PC-9 (cell line): ENCODE results near the gene HTR7. TPM values are rescaled to one million over a fixed set of nuclear protein-coding genes. Genes with fewer than 3 reads are reported as not detected.

ENCODE experiments used
- BruUV-seq: library from RNA; stranded (reverse); fragments of 400-500 nt; replicated peaks from 2 replicates; lab custom pipeline; 2021; lab: Mats Ljungman, UMichigan
- CTCF ChIA-PET: fragments of 300-600 bp; sonication (Branson Sonifier 250); formaldehyde crosslinking; loops from one replicate; lab custom pipeline; 2022; ENCODE audit warnings: antibody characterized with exemption; lab: Charles Lee
- POLR2A ChIA-PET: fragments of 300-600 bp; sonication (Branson Sonifier 250); formaldehyde crosslinking; loops from one replicate; lab custom pipeline; 2022; ENCODE audit warnings: antibody characterized with exemption; ENCODE audit not compliant: unreplicated experiment; lab: Charles Lee
- DNase-seq, 2 experiments: peaks; one replicate each; pipeline versions ENCODE4 v3.0.0 to v3.0.0-alpha.2; 2015 to 2022; ENCODE audit warnings: mixed read lengths in 1 of 2
- H2AFZ ChIP-seq: fragments of 200-600 bp; sonication (generic); 2 replicates; pipeline ENCODE4 v1.8.1; 2017; ENCODE audit warnings: antibody characterized with exemption
- H3F3A ChIP-seq: fragments of 200-600 bp; sonication (generic); 2 replicates; pipeline ENCODE4 v1.8.1; 2017; ENCODE audit warnings: antibody characterized with exemption, mild to moderate bottlenecking, low read depth; ENCODE audit not compliant: insufficient read depth
- H3K27ac ChIP-seq: fragments of 200-600 bp; sonication (generic); 2 replicates; pipeline ENCODE4 v1.6.1; 2016; ENCODE audit warnings: mixed run types
- H3K27me3 ChIP-seq: fragments of 200-600 bp; sonication (generic); 2 replicates; pipeline ENCODE4 v1.6.1; 2016; ENCODE audit warnings: low read depth, mixed run types; ENCODE audit not compliant: insufficient read depth
- H3K36me3 ChIP-seq: fragments of 200-600 bp; sonication (generic); 2 replicates; pipeline ENCODE4 v1.6.1; 2016; ENCODE audit warnings: low read depth, mixed run types
- H3K4me1 ChIP-seq: fragments of 200-600 bp; sonication (generic); replicated peaks from 2 replicates; pipeline ENCODE4 v1.6.1; 2016; ENCODE audit warnings: mixed run types; ENCODE audit not compliant: insufficient read depth
- H3K4me2 ChIP-seq: fragments of 200-600 bp; sonication (generic); 2 replicates; pipeline ENCODE4 v1.6.1; 2017; ENCODE audit warnings: mixed run types
- H3K4me3 ChIP-seq: fragments of 200-600 bp; sonication (generic); 2 replicates; pipeline ENCODE4 v1.6.1; 2016; ENCODE audit warnings: mixed run types
- H3K79me2 ChIP-seq: fragments of 200-600 bp; sonication (generic); 2 replicates; pipeline ENCODE4 v1.6.1; 2017; ENCODE audit warnings: low read depth, mixed run types
- H3K9me2 ChIP-seq: fragments of 200-600 bp; sonication (generic); 2 replicates; pipeline ENCODE4 v1.8.1; 2017; ENCODE audit warnings: mild to moderate bottlenecking; ENCODE audit not compliant: insufficient read depth
- H3K9me3 ChIP-seq: fragments of 200-600 bp; sonication (generic); 2 replicates; pipeline ENCODE4 v1.8.1; 2016; ENCODE audit warnings: low read depth; ENCODE audit not compliant: insufficient read depth
- H4K20me1 ChIP-seq: fragments of 200-600 bp; sonication (generic); 2 replicates; pipeline ENCODE4 v1.8.1; 2017; ENCODE audit not compliant: insufficient read depth
- CTCF ChIP-seq: fragments of 200-600 bp; sonication (generic); conservative IDR thresholded peaks from 2 replicates; pipeline ENCODE4 v1.6.1; 2017; ENCODE audit warnings: mixed run types, antibody characterized with exemption, mild to moderate bottlenecking, moderate library complexity
- EZH2 ChIP-seq: fragments of 200-600 bp; sonication (generic); IDR thresholded peaks from 2 replicates; pipeline ENCODE4 v1.8.0; 2017; ENCODE audit warnings: antibody characterized with exemption, low read depth
- intact Hi-C: fragments of 100-400 bp; cut with micrococcal nuclease; formaldehyde crosslinking; loops from one replicate; pipeline ENCODE4 v1.10.0; 2022; ENCODE audit not compliant: unreplicated experiment
- total RNA-seq: library from RNA; stranded (reverse); gene quantifications from 2 replicates; pipeline ENCODE4 v1.2.3, GENCODE V29; 2021

The HTR7 gene
- total RNA-seq, 1 experiment from 2014 or later = 0.52 TPM

- peaks cover 5% of the 10 kb centered on the region for H3K4me1 ChIP-seq
- no peaks in the 10 kb centered on the region for H3F3A ChIP-seq
- ChIA-PET CTCF (no interaction called here), POLR2A (no interaction called here)
- no peaks in the 10 kb centered on the region for H3K36me3 ChIP-seq
- no peak overlapping the region for H3K4me2 ChIP-seq
- H4K20me1 ChIP-seq = no peaks in the 10 kb centered on the region
- no TSS peak for BruUV-seq
- no peaks in the 10 kb centered on the region for H3K27me3 ChIP-seq
- no peaks in the 10 kb centered on the region for H3K79me2 ChIP-seq
- H2AFZ ChIP-seq = no peak overlapping the region
- no peaks in the 10 kb centered on the region for H3K9me3 ChIP-seq
- no peaks in the 10 kb centered on the region for H3K9me2 ChIP-seq
- intact Hi-C loops = no loop called here
- H3K4me3 ChIP-seq = no peak overlapping the region
- TF ChIP-seq CTCF (no peak), EZH2 (no peak)
- DNase-seq = no peak
- H3K27ac ChIP-seq = no peak overlapping the region
Measured at GRCh38 chr10:90741926-90742565, 115.8 kb downstream of the HTR7 start.

- no peak overlapping the region for H2AFZ ChIP-seq
Measured at GRCh38 chr10:90740265-90740664, 117.6 kb downstream of the HTR7 start.

GRCh38 chr10:90738885-90739284, 119.0 kb downstream of the HTR7 start:
- Histone ChIP-seq H3K4me3 (no peak overlapping the region), H3F3A (no peaks in the 10 kb centered on the region), H3K36me3 (no peaks in the 10 kb centered on the region), H3K79me2 (no peaks in the 10 kb centered on the region), H3K4me1 (no peaks in the 10 kb centered on the region), H3K4me2 (no peak overlapping the region), H3K27ac (no peak overlapping the region), H3K9me2 (no peaks in the 10 kb centered on the region), H3K27me3 (no peaks in the 10 kb centered on the region), H3K9me3 (no peaks in the 10 kb centered on the region), H2AFZ (no peak overlapping the region), H4K20me1 (no peaks in the 10 kb centered on the region)
- POLR2A ChIA-PET = no interaction called here
- BruUV-seq = no TSS peak
- DNase-seq = no peak
- CTCF ChIA-PET = no interaction called here
- TF ChIP-seq CTCF (no peak), EZH2 (no peak)
- intact Hi-C loops = no loop called here

More at GRCh38 chr10:90740265-90740664, 117.6 kb downstream of the HTR7 start:
- DNase-seq = no peak
- ChIA-PET POLR2A (no interaction called here), CTCF (no interaction called here)
- no peaks in the 10 kb centered on the region for H3K9me3 ChIP-seq
- no peak overlapping the region for H3K27ac ChIP-seq
- H3K27me3 ChIP-seq = no peaks in the 10 kb centered on the region
- no peak overlapping the region for H3K4me3 ChIP-seq
- no peaks in the 10 kb centered on the region for H3K79me2 ChIP-seq
- H4K20me1 ChIP-seq = no peaks in the 10 kb centered on the region
- no peaks in the 10 kb centered on the region for H3K9me2 ChIP-seq
- H3F3A ChIP-seq = no peaks in the 10 kb centered on the region
- TF ChIP-seq EZH2 (no peak), CTCF (no peak)
- intact Hi-C loops = no loop called here
- H3K36me3 ChIP-seq = no peaks in the 10 kb centered on the region
- no peak overlapping the region for H3K4me2 ChIP-seq
- no peaks in the 10 kb centered on the region for H3K4me1 ChIP-seq
- no TSS peak for BruUV-seq
